Mammary epithelial cell (primary cell): ENCODE results near the gene SEMA4A.

Experiments used
- CTCF ChIP-seq, 2 donors: IDR thresholded peaks in 1 of 2; conservative IDR thresholded peaks in 1 of 2; 2 replicates each; pipeline ENCODE4 v1.5.1; 2011 to 2012; ENCODE audit warnings: inconsistent platforms in 2 of 2, low read length in 2 of 2, mild to moderate bottlenecking in 2 of 2, control low read depth in 1 of 2, low read depth in 1 of 2; ENCODE audit not compliant: insufficient read depth in 1 of 2; ENCODE audit errors: extremely low read depth in 1 of 2
- EZH2 ChIP-seq: IDR thresholded peaks from 2 replicates; pipeline ENCODE4 v1.6.1; 2012; ENCODE audit warnings: low read length, inconsistent platforms, borderline replicate concordance

- TF ChIP-seq EZH2 (no peak), CTCF (conservative IDR thresholded peaks at IDR 0.05 in 1 of 2, IDR thresholded peaks at IDR 0.05 in 1 of 2; ENCODE audit: extremely low read depth in 1 of 2, insufficient read depth in 1 of 2, low read depth in 1 of 2, low read length in 2 of 2) (no peak)
These were observed 2.5 kb downstream of the SEMA4A start for GRCh38 chr1:156155756-156156510.
